Globus pallidus (tissue), 1 donor: Measurements from ENCODE around the gene RPGR.

ENCODE experiments used
- DNase-seq: peaks from one replicate; pipeline ENCODE4 v3.0.0-alpha.2; 2015; ENCODE audit warnings: low spot score

RPGR gene

DNA sequence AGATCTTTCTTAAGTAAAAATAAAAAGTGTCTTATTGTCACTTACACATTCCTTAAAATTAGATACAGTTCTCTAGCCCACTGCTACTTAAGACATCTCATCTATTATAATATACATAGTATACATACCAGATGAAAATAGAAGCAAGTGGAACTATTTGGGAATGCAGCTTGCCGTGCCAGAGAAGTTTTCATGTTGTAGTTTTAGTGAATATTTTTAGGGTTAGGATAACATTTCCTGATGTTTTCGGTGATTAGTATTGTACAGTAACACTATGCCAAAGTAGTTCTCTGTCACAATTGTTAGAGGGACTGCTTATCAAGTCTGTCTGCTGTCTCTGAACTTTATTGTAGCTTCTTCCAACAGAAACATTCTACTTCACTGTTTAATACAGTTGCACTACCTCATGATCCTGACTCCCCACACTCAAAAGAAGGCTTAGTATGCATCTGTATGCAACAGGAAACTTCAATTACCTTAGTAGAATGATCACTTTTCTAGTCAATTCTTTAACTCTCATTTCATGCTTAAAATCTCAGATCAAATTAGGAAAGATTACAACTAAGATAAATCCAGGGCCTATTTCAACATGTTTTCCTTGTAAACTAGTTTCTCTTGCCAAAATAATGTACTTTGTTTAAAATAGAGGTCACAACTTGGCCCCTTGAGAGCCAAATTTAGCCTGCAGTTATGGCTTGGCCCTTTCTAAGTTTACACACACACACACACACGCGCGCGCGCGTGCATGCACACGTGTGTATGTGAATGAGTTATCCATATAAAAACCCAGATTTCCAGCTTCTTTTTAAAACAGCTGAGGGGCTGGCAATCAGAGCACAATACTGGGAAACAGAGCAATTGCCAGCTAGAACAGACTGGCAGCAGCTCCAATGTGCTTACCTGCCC lies 64.3 kb downstream of the RPGR start:
- no peak for DNase-seq

- no peak for DNase-seq
Observed at GRCh38 chrX:38260231-38260630, 67.1 kb downstream of the RPGR start.

- no peak for DNase-seq
Observed at GRCh38 chrX:38256019-38256418, 71.3 kb downstream of the RPGR start.

DNA sequence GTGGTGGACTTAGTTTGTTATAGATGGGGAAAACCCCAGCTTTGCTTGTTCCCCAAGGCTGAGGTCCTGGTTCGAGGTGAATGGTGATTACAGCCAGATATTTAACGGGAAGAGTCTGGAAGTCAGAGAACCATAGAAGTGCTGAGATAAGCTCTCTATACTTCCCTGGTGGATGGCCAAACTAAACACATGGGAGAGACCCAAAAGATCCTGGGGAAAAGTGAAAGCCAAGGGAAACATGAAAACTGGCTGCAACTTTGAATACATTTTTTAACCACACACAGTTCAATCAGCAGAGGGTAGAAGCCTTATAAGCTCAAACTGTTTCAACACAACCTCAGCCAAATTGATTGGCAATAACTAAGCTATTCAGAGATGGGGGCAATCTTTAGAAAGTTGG lies 77.3 kb downstream of the RPGR start:
- no peak for DNase-seq

GRCh38 chrX:38247051-38247450 lies 80.3 kb downstream of the RPGR start:
- DNase-seq, result no peak

DNA sequence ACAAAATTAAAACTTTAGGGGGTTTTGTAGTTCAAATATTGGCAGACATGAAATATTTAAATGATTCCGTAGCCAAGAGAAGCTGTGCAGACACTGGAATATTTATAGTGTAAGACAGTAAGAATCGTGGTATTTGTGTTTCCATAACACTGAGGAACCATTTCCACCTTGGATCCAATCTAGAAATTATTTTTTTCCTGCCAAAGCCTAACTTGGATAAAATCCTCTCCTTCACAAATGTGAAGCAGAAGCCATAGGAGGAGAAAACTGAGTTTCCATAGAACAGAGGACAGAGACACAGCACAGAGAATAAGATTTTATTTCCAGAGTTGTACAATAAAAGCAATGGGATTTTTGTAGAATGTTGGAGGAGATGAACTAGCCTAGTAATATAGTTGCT lies 86.8 kb downstream of the RPGR start:
- no peak for DNase-seq

- DNase-seq, result no peak
Observed at GRCh38 chrX:38236901-38237615, 90.3 kb downstream of the RPGR start.

GRCh38 chrX:38233891-38234667 lies 93.2 kb downstream of the RPGR start:
- DNase-seq, result no peak

- no peak for DNase-seq
Observed at GRCh38 chrX:38232079-38232686, 95.1 kb downstream of the RPGR start.

- no peak for DNase-seq
Observed at GRCh38 chrX:38225093-38225492, 102.2 kb downstream of the RPGR start.

DNA sequence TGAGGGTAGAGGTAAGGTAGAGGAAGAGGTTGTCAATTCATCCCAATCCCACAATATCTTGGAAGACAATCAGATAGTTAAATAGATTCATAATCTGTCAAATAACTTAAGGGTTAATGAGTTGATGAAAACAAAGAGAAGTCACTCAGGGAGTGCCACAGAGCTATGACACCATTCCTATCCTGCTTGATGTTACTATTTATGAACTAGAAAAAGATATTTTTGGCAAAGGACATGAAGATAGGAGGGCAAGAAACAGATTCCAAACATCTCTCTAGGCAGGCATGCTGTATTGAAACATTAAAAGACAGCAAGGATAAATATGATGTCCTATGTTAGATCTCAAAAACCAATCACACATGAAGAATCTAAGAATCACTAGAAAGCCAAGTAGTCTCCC lies 103.1 kb downstream of the RPGR start:
- DNase-seq, result no peak

- no peak for DNase-seq
Observed at GRCh38 chrX:38221391-38221929, 105.8 kb downstream of the RPGR start.

DNA sequence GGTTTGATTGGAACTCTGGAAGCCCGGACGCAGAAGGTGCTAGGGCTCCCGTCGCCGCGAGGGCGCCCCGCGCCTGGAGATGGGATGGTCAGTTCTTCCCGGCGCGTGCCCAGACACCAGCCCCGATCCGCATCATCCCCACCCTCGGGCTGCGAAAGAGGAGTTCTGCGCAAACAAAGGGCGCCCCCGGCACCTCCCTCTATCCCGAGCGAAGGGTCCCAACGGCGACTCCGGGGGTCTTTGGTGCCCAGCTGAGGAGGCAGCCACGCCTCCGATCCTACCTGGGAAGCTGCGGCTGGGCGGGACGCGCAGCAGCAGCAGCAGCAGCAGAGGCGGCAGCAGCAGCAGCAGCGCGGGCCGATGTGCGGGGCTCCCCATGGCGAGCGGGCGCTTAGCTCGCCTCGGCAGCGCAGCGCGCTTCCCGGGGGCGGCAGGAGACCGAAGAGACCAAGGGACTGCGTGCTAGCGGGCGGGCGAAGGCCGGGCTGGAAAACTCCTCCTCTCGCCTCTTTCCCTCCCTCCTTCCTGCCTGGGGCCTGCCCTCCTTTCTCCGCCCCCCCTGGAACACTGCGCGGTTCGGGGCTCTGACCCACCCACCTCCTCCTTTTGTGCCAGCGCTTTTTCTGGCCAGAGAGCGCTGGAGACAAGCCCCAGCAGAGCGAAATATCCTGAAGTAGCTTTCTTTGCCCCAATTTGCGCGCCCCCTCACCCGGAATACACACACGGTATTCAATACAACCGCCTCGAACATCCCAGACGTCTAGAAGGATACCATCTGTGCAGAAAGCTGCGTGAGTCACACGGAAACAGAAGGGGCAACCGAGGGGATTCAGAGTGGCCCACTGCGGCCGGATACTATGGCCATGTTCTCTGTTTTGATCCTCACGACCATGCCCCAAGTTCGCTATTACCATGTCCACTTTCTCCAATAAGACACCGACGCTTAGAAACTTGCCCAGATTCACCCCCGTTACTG lies 106.6 kb downstream of the RPGR start, which contains the start of gene SRPX:
Gene SRPX, minus strand, starts transcription at position 457 of the 976 bp plus-strand sequence. Its CDS starts 79 bp downstream, at position 378.
- no peak for DNase-seq

DNA sequence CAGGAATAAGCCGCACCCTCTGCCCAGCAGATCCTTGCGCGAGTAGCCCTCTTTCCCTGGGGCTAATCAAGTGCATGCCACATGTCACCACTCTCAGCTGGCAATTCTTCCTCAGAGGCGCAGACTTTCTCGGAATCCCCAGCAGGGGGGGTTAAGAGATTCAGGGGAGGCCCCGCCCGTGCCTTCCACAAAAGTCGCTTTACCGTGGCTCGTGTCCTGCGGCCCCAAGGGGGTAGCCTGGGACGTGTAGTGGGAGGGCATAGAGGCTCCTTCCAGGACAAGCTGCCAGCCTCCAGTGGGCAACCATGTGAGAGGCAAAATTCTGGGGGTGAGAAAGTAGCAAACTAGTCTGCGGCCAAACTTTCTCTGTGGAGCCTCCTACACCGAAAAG lies 107.3 kb downstream of the RPGR start:
- DNase-seq, result no peak
